ENCODE measurements around the gene SOWAHD. TPM values are rescaled to one million over a fixed set of nuclear protein-coding genes. Genes with fewer than 3 reads are reported as not detected.
"Not testable (repeated sequence)": the region's sequence is repeated elsewhere in the genome, so short reads cannot be mapped to it uniquely, and the experiment has no call there.

Gene SOWAHD
- total RNA-seq, 1 donor from 2014 or later, result not detected

GRCh38 chrX:119791437-119792231 is 33.2 kb downstream of the SOWAHD start, which contains the start of gene RPL39:
Gene RPL39 (minus strand): TSS chrX:119791630. CDS start chrX:119791576, 54 bp downstream.
- no peaks in the 10 kb centered on the region for H3K9me3 ChIP-seq
- peak in 1 of 2 donors; percentile 91 for DNase-seq (ENCODE audit: extremely low spot score in 2 of 2)
- H3K4me1 ChIP-seq, result peaks cover 36% of the 10 kb centered on the region
- peak within 1 kb of the TSS; percentile 47 to 48 for H3K4me3 ChIP-seq
- intact Hi-C loops (cut with DNase I), result no loop called here
- TF ChIP-seq POLR2A (IDR thresholded peaks at IDR 0.05) (peak in 1 of 2 donors; percentile 53), POLR2AphosphoS5 (IDR thresholded peaks at IDR 0.05; ENCODE audit: insufficient read depth in 1 of 2, low read depth in 1 of 2) (peak; percentile 55 to 95), CTCF (IDR thresholded peaks at IDR 0.05) (no peak)
- no peaks in the 10 kb centered on the region for H3K36me3 ChIP-seq
- H3K27me3 ChIP-seq, result no peaks in the 10 kb centered on the region
- peak within 1 kb of the TSS; percentile 91 for H3K27ac ChIP-seq

GRCh38 chrX:119801253-119802221 is 43.1 kb downstream of the SOWAHD start:
- no peaks in the 10 kb centered on the region for H3K4me1 ChIP-seq
- TF ChIP-seq POLR2AphosphoS5 (IDR thresholded peaks at IDR 0.05; ENCODE audit: insufficient read depth in 1 of 2, low read depth in 1 of 2) (no peak), POLR2A (IDR thresholded peaks at IDR 0.05) (no peak), CTCF (IDR thresholded peaks at IDR 0.05) (no peak)

GRCh38 chrX:119802546-119802945 is 44.2 kb downstream of the SOWAHD start:
- DNase-seq (ENCODE audit: extremely low spot score in 2 of 2), result no peak
- intact Hi-C loops (cut with DNase I), result no loop called here

More at GRCh38 chrX:119801253-119802221, 43.1 kb downstream of the SOWAHD start:
- H3K27ac ChIP-seq, result no peak overlapping the region
- H3K36me3 ChIP-seq, result no peaks in the 10 kb centered on the region
- no peak for DNase-seq (ENCODE audit: extremely low spot score in 2 of 2)
- H3K4me3 ChIP-seq, result no peak overlapping the region
- H3K27me3 ChIP-seq, result no peaks in the 10 kb centered on the region
- intact Hi-C loops (cut with DNase I), result no loop called here
- no peaks in the 10 kb centered on the region for H3K9me3 ChIP-seq

GRCh38 chrX:119808461-119808860 is 50.1 kb downstream of the SOWAHD start:
- H3K4me3 ChIP-seq; intact Hi-C loops (cut with DNase I); DNase-seq (ENCODE audit: extremely low spot score in 2 of 2); H3K9me3 ChIP-seq; H3K4me1 ChIP-seq; H3K27me3 ChIP-seq; H3K27ac ChIP-seq; H3K36me3 ChIP-seq: not testable (repeated sequence)

More at GRCh38 chrX:119802546-119802945, 44.2 kb downstream of the SOWAHD start:
- Histone ChIP-seq H3K9me3 (no peaks in the 10 kb centered on the region), H3K27me3 (no peaks in the 10 kb centered on the region), H3K27ac (no peak overlapping the region), H3K4me3 (no peak overlapping the region), H3K4me1 (no peaks in the 10 kb centered on the region), H3K36me3 (no peaks in the 10 kb centered on the region)
- TF ChIP-seq POLR2AphosphoS5 (IDR thresholded peaks at IDR 0.05; ENCODE audit: insufficient read depth in 1 of 2, low read depth in 1 of 2) (no peak), CTCF (IDR thresholded peaks at IDR 0.05) (no peak)

- Histone ChIP-seq H3K9me3 (no peaks in the 10 kb centered on the region), H3K4me3 (no peak overlapping the region), H3K36me3 (no peaks in the 10 kb centered on the region), H3K27ac (no peak overlapping the region), H3K27me3 (no peaks in the 10 kb centered on the region), H3K4me1 (no peaks in the 10 kb centered on the region)
- intact Hi-C loops (cut with DNase I), result no loop called here
- TF ChIP-seq CTCF (IDR thresholded peaks at IDR 0.05) (no peak), POLR2A (IDR thresholded peaks at IDR 0.05) (no peak), POLR2AphosphoS5 (IDR thresholded peaks at IDR 0.05; ENCODE audit: insufficient read depth in 1 of 2, low read depth in 1 of 2) (no peak)
- DNase-seq (ENCODE audit: extremely low spot score in 2 of 2), result no peak
These were observed 50.8 kb downstream of the SOWAHD start for GRCh38 chrX:119809185-119809666.

All from vagina (tissue), 2 donors.